Measurements from ENCODE around the gene SKI.
"Not testable (repeated sequence)": the region's sequence is repeated elsewhere in the genome, so short reads cannot be mapped to it uniquely, and the experiment has no call there.

The SKI gene

DNA sequence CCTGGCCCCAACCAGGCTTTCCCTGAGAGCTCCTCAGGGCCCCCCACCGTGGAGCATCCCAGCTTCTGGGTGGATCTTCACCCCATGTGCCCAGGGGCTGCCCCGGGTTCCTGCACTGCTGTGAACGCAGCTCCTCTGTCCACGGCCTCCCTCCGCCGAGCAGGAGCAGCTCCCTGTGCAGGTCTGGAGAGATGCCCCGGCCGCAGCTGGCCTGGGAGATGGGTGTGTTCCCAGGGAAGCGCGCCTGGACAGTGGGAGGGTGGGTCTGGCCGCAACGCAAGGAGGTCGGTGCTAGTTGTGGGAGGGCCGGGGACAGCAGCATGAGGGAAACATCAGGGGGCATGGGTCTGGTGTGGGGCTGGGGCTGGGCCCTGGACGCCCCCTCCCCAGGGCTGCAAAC is 91.9 kb downstream of the SKI start:
- no peak for DNase-seq (ENCODE audit: low read depth in 2 of 2)

DNA sequence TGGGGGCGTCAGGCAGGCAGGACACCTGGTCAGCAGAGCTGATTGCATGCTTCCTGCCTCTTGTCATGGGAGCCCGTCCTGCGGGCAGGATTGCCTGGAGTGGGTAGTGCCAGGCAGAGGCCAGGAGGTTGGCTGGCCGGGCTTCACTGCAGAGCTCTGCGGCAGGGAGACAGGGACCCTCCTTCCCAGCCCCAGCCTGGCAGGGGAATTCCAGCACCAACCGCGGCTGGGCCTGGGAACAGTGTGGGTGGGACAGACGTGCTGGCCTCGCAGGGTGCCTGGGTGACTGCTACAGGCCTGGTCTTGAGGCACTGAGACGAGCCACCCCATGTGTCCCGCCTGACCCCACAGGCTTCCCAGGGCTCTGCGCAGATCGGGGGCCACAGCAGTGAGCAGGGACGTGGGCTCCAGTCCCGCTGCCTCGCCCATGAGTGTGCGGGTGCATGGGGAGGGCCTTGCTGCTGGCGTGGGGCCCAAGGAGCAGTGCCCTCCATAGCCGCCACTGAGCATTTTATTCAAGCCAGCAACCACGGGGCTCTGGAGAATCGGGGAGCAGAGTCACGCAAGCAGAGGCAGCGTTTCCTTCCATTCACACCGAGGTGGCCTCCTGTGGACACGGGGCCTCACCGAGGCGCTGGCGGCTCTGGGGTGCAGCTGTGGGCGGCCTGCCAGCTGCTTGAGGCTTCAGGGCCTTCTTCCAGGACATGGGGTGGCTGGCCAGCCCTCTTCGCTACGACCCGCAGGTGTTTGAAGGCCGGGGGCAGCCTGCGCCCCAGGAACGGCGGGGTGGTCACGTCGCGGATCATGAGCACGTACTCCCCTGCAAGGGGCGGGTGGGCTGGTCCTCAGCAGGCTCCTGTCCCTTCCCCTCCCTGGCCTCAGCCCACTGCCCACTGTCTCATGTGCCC is 92.9 kb downstream of the SKI start:
- no peak for DNase-seq (ENCODE audit: low read depth in 2 of 2)

DNA sequence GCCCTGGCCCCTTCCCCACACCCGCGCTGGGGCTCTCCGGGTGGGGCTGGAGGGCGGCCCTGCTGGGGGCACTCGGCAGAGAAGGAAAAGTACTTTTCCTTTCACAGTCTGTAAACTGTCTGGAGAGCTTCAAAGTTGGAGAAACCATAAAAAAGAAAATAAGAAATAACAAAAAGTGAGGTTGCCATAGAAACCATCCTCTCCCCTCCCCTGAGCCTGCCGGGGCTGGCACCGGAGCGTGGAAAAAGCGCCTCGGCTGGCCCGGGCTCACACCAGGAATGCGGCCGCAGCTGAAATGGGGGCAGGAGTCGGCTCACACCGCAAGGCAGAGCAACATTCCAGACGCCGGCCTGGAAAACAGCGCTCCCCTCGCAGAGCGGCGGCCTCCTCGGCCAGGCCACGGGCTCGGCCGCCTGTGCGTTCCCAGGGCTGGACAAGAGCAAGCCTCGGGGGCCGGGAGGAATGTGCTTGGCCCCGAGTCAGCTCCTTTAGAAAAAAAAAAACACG is 94.0 kb downstream of the SKI start:
- DNase-seq (ENCODE audit: low read depth in 2 of 2), result no peak

DNA sequence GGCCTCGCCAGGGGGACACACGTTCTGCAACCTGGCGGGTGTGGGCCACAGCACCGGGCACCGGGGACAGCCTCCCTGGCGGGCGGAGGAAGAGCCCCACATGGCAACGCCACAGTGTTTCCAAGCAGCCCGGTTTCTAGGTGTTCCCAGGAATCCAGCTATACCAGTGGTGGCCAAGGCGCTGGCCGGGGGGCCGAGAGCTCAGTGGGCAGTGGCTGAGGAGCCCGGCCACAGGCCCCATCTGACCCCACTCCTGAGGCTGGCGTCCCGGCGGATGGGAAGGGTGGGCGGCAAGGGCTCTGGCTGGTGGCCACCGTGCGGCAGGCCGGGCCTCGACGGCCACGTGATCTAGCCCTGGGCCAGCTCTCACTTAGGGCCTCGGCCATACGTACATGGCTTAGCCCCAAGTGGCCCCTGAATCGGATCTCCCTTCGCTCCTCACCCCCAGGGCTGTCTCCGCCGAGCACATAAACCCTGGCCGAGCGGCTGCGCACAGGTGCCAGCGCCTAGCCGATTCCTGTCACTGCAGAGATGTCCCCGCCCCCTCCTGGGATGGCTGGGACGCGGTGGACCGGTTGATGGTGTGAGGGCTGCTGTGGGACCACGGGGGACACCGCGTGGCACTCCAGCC is 94.6 kb downstream of the SKI start:
- no peak for DNase-seq (ENCODE audit: low read depth in 2 of 2)

DNA sequence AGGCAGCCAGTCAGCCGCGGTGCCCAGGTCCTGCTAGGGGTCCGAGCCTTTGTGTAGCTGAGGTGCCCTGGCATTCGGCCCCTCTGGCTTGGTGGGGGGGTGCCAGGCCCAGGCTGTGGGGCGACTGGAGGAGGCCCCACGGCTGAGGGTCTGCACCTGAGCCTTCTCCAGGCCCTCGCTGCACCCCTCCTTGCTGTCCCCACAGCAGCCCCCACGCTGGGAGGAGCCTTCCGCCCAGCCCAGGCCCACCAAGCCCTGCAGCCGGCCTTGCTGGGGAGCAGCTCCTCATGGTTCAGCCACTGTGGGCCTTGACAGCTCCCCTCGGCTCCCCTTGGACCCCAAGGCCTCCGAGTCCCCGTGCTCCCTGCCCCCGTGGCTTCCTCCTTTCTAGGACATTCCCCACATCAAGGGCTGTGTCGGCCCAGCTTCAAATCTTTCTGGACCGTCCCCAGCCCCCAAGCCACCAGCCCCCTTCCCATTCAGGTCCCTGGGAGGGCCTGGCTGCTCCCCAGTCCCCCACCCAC is 95.4 kb downstream of the SKI start:
- no peak for DNase-seq (ENCODE audit: low read depth in 2 of 2)

DNA sequence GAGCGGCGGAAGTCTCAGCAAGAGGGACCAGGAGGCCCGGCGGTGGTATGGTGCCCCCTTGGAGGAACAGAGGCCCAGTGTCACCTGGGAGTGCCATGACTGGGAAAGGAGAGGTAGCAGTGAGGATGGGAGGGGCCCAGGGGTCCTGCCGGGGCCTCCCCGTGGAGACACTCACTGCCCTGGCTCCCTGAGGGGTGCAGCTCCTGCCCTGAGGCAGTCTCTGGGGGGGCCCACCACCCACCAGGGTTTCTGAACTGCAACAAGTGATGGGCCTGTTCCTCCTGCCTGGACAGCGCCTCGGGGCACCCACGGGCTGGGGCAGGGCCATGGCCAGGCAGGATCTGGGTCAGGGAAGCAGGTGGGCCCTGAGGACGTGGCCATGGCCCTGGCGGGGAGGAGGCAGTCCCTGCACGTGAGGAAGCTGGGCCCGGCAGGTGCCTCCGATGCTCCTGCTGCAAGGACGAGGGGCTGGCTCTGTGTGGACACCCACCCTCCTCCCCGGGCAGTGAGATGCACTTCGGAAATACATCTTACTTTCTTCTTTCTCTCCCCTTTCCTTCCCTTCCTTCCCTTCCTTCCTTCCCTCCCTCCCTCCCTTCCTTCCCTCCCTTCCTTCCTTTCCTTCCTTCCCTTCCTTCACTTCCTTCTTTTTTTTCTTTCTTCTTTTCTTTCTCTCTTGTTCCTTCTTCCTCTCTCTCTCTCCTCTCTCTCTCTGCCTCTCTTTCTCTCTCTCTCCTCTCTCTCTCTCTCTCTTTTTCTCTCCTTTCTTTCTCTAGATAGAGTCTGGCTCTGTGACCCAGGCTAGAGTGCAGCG is 96.6 kb downstream of the SKI start:
- no peak for DNase-seq (ENCODE audit: low read depth in 2 of 2)

DNA sequence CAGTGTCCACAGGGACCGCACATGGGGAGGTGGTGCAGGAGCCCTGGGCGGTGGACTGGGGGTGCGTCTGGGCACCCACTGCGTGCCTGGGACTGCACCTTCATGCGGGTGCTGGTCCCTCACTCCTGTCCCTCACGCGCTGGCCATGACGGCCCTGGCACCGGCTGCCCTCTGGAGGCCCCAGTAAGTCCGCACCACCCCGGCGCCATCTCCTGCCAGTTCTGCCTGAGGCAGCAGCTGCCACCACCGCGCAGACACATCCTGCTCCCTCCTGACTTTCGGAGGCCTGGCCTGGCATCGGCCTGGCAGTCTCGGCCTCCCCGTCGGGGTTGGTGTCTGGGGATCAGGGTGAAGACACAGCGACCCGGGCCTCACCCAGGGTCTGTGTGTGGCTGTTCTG is 98.4 kb downstream of the SKI start:
- no peak for DNase-seq (ENCODE audit: low read depth in 2 of 2)

DNA sequence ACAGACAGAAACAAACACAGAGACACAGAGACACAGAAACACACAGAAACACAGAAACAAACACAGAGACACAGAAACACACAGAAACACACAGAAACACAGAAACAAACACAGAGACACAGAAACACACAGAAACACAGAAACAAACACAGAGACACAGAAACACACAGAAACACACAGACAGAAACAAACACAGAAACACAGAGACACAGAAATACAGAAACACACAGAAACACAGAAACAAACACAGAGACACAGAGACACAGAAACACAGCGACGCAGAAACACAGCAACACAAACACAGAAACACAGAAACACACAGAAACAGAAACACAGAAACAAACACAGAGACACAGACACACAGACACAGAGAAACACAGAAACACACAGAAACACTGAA is 99.0 kb downstream of the SKI start:
- not testable (repeated sequence) for DNase-seq (ENCODE audit: low read depth in 2 of 2)

DNA sequence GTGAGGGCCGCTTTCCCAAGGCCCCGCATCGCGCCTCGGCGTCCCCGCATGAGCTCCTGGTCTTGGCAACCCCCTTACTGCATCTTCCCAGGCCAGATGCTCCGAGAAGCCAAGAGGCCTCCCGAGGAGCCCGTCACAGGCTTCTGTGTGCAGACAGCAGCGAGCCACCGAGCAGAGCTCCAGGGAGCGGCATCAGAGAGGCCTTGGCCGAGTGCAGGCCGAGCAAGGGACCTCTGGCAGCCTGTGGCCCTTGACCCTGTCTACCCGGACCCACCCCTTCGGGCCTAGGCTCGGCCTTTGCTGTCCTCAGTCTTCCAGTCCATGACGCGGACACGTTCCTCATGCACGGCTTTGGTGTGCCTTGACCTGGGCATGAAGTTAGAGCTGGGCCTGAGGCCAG is 99.7 kb downstream of the SKI start:
- DNase-seq (ENCODE audit: low read depth in 2 of 2), result no peak

DNA sequence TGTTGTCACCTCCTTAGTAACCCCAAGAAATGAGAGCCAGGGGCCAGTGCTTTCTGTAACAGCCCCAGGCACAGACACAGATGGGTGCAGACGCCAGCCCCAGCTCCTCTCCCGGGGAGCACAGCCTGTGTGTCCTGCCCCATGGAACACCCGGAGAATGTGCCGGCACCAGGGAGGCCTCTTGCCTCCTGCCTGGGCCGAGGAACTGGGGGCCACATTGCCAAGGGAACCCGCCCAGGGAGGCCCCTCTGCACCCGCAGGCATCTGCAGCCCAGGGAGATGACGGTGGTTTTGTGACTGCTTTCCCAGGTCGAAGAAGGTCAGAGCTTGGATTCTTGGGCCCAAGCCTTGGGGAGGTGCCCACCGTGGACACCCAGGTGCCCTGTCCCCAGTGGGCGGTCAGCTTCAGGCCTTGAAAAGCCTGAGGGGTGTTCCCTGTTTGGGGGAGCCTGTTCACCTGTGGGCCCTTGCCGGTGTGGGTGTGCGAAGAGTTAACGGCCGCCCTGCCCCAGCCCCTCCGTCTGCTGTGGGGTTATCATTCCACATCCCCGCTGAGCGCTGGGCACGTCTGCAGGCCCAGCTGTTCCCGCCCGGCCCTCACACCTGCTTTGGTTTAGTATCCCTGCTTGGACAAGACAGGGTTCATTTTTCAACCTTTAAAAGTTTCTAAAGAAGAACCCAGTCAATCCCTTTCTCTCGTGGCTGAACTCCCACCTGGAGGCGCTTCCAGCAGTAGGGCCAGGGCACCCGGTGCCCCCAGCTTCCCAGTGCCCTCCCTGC is 100.7 kb downstream of the SKI start:
- no peak for DNase-seq (ENCODE audit: low read depth in 2 of 2)

DNA sequence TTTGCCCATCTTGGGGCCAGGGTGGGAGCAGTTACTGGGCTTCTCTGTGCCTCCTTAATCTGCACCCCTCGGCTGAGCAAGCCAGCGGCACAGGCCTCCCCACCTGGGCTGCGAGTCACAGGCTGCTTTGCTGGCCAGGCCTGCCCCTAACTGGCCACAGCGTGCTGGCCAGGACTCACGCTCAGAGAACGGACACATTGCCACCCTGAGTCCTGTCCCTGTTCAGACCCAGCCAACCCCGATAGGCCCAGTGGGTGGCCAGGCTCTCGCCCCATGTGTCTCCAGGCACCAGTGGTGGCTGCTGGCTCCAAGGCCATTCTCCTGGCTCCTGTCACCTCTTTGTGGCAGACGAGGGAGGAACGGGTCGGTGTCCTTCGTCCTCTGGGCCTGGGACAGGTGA is 101.9 kb downstream of the SKI start:
- DNase-seq (ENCODE audit: low read depth in 2 of 2), result no peak

DNA sequence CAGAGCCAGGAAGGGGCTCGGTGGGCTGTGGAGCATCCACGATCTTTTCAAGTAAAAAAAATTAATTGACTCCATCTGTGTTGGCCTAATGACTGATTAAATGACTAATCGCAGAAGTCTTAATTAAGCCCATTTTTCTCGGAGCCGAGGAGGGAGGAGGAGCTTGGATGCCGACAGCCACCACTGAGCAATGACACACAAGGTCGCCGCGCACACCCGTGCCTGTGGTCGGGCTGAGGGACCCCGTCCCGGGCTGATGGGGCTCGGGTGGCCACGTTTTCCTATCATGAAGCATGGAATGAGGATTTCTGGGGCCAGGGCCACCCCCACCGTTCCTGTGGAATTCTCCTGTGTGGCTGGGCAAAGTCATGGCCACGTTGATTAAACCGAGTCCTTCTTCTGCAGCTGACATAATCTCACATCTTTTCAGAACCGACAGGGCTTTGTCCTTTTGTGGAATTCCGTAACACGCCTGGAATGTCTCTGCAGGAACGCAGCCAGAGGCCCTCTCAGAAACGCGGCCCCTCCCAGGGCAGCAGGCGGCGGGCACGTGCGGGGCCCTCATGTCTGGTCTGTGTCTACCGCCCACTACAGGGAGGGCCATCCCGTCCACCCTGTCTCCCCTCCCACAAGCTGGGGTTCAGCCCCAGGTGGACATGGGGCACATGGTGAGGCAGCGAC is 102.5 kb downstream of the SKI start:
- DNase-seq (ENCODE audit: low read depth in 2 of 2), result no peak

DNA sequence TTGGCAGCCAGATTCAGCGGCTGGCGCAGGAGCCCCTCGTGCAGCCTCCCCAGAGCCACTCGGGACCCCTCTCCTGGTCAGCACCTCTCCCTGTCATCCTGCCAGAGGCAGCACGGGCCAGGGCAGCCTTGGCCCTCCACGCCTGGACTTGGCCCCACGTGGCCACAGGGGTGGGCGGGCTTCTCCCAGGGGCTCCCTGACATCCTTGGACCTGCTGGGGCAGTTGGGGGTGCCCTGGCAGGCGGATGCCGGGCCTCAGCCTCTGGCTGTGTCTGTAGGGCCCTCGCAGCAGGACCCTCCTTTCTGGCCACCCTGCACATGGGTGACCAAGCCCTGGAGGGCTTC is 103.1 kb downstream of the SKI start:
- DNase-seq (ENCODE audit: low read depth in 2 of 2), result no peak

DNA sequence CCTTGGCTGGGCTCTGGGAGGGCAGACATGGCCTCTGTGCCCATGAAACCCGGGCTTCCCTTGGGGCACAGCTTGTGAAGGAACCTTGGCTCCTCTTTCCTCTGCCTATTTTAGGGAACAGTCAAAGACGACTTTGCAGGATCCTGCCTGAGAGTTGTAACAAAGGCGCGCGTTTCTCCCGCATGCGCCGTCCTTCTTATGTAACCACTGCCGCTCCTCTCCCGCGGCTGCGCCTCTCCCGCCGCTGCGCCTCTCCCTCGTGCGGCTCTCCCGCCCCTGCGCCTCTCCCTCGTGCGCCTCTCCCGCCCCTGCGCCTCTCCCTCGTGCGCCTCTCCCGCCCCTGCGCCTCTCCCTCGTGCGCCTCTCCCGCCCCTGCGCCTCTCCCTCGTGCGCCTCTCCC is 103.5 kb downstream of the SKI start:
- not testable (repeated sequence) for DNase-seq (ENCODE audit: low read depth in 2 of 2)

DNA sequence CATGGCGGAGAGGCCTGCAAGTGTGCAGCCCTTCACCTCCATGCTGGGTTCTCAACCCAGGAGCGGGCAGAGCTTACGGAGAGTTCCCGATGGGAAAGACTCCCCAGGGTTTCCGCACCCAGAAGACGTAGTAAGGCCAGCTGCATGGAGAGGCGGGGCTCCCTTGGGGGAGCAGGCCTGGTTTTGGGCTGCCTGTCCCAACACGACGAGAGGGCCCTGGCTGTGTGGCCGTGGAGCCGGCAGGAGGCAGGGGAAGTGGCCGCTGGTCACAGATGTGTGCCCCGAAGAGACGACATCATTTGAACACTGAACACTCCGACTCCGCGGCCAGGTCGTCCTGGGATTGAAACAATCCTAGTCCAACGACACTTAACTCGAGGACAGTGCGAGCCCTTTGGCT is 106.2 kb downstream of the SKI start:
- DNase-seq (ENCODE audit: low read depth in 2 of 2), result no peak

DNA sequence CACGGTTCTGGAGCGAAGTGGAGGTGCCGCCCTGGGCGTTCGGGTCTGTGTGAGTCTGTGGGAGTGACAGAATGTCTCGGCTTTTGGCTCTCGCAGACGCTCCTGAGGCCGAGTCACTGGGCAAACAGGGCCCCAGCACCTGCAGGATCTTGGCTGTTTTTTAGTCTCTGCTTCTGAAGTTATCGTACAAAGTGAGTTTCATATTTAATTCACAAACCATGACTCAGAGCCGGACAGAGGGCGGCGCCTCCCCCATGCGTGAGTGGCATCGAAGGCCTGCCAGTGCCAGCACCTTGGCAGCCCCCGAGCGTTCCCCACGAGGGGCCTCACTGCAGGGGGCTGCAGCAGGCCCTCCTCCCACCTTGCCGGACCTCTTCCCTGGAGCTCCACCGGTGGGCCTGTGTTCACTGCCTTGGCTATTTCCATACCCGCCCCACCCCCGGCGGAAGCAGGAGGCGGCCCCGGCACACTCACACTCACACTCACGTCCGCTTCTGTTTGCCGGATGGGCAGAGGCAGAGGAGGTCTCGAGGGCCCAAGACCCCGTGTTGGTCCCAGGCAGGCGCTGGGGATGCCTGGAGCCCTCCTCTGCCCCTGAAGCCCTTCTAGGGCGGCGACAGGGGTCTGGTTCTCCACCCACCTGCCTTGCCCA is 106.9 kb downstream of the SKI start:
- no peak for DNase-seq (ENCODE audit: low read depth in 2 of 2)

DNA sequence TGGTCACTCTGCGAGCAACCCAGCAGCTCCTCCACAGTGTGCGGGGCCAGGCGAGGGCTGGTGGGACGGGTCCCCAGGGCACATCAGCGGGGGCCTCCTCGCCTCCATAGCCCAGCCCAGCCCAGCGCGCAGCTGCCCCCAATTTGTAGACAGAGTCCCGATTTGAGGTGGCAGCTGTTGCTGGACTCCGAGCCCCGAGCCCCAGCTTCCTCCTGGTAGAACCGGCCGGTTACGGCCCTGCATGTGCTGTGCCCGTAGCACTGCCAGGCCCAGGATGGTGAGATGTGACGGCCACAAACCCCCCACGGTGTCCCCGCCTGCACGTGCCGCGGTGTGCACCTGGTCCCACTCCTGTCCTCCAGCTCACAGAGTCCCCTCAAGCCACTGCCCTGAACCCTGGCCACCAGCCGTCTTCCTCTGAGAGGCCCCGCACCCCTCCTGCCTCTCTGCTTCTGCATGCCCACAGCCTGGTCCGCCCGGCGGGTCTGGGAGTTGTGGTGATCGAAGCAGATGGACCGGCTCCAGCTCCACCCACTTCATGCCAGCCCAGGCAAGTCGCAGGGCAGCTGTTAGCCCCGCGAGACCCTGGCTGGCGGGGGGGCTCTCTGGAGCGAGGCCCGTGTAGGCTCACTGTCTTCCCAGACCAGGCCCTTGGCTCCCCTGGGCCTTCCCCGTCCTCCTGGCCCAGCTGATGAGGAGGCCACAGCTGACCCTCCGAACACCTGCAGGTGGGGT is 107.8 kb downstream of the SKI start:
- DNase-seq (ENCODE audit: low read depth in 2 of 2), result no peak

DNA sequence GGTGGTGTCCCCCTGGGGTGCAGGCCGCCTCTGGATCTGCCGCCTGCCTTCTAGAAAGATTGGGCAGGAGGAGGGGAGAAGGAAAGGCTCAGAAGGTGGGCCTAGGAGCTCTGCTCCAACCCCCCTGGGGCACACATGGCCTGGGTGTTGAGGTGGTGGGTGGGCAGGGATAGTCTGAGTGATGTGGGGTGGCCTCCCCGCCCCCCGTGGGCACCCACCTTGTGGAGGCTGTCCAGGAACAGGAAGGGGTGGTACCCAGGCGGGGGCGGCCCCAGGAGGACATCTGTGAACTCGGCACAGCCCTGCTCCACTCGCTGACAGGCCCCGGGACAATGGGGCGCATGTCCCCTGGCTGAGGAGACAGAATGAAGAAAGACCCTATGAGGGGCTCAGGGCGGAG is 108.4 kb downstream of the SKI start:
- DNase-seq (ENCODE audit: low read depth in 2 of 2), result no peak

DNA sequence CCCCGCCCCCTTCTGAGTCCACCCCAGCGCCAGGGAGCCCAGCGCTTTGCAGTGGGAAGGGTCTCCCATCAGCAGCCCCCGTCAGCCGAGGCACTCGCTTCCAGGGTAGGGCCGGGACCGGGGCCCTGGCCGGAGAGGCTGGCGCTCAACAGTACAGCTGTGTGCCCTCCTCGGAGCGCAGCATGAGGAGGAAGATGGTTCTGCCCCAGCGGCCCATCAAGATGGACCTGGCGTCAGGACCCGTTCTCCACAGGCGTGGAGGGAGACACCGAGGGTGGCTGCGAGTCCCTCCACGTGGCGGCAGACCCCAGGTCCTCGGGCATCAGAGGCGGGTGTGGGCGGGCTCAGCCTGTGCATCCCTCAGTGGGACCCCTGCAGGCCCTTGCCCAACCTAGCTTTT is 109.0 kb downstream of the SKI start:
- no peak for DNase-seq (ENCODE audit: low read depth in 2 of 2)

DNA sequence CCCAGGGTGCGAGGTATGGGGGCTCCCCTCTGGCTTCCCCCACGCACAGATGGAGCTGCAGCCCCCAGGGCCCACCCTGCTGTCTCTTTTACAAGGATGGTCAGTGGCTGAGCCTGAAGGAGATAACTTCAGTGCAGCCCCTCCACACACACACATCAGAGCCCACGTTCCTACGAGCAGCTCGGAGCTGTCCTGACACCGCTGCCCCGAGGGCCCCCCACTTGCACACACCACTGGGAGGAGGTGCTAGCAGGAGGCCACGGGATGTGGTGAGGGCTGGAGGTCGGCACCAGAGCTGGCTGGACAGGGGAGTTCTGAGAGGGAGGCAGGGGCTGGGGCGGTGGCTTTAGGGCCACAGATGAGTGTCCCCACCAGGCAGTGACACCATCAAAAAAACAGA is 109.4 kb downstream of the SKI start:
- no peak for DNase-seq (ENCODE audit: low read depth in 2 of 2)

Data from stimulated activated CD4-positive, alpha-beta T cell treated with anti-CD3 and anti-CD28 coated beads, Interleukin-4, amount 100 ng/mL, for 48 hours (primary cell).